SH-SY5Y (cell line): ENCODE results near the gene MREG.

Experiments
- GATA2 ChIP-seq: IDR thresholded peaks from 2 replicates; pipeline ENCODE4 v1.6.1; 2011; ENCODE audit warnings: mild to moderate bottlenecking, low read depth, low read length
- GATA3 ChIP-seq: IDR thresholded peaks from 2 replicates; pipeline ENCODE4 v1.6.1; 2011; ENCODE audit warnings: low read depth, mild to moderate bottlenecking, low read length, moderate library complexity

GRCh38 chr2:215912299-215912842 lies 101.0 kb downstream of the MREG start:
- no peak for TF ChIP-seq GATA3
- no peak for TF ChIP-seq GATA2
